Activated CD8-positive, alpha-beta memory T cell treated with anti-CD3 and anti-CD28 coated beads for 36 hours (primary cell): Measurements from ENCODE around the gene SV2B. TPM values are rescaled to one million over a fixed set of nuclear protein-coding genes. Genes with fewer than 3 reads are reported as not detected.
"Not testable (repeated sequence)": the region's sequence is repeated elsewhere in the genome, so short reads cannot be mapped to it uniquely, and the experiment has no call there.

Experiments used
- CTCF ChIA-PET: fragments of 350-600 bp; sonication (Branson Sonifier 250); formaldehyde crosslinking; loops from one replicate; lab custom pipeline; 2021; ENCODE audit warnings: antibody characterized with exemption; lab: Charles Lee
- POLR2A ChIA-PET: fragments of 350-600 bp; sonication (Branson Sonifier 250); formaldehyde crosslinking; loops from one replicate; lab custom pipeline; 2021; ENCODE audit warnings: antibody characterized with exemption; lab: Charles Lee
- total RNA-seq, 2 experiments: library from RNA; stranded (reverse); gene quantifications; one replicate each; pipeline ENCODE4 v1.2.3, GENCODE V29; 2021

The SV2B gene, protein sequence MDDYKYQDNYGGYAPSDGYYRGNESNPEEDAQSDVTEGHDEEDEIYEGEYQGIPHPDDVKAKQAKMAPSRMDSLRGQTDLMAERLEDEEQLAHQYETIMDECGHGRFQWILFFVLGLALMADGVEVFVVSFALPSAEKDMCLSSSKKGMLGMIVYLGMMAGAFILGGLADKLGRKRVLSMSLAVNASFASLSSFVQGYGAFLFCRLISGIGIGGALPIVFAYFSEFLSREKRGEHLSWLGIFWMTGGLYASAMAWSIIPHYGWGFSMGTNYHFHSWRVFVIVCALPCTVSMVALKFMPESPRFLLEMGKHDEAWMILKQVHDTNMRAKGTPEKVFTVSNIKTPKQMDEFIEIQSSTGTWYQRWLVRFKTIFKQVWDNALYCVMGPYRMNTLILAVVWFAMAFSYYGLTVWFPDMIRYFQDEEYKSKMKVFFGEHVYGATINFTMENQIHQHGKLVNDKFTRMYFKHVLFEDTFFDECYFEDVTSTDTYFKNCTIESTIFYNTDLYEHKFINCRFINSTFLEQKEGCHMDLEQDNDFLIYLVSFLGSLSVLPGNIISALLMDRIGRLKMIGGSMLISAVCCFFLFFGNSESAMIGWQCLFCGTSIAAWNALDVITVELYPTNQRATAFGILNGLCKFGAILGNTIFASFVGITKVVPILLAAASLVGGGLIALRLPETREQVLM
- under 1 TPM; 0.04 TPM for total RNA-seq

DNA sequence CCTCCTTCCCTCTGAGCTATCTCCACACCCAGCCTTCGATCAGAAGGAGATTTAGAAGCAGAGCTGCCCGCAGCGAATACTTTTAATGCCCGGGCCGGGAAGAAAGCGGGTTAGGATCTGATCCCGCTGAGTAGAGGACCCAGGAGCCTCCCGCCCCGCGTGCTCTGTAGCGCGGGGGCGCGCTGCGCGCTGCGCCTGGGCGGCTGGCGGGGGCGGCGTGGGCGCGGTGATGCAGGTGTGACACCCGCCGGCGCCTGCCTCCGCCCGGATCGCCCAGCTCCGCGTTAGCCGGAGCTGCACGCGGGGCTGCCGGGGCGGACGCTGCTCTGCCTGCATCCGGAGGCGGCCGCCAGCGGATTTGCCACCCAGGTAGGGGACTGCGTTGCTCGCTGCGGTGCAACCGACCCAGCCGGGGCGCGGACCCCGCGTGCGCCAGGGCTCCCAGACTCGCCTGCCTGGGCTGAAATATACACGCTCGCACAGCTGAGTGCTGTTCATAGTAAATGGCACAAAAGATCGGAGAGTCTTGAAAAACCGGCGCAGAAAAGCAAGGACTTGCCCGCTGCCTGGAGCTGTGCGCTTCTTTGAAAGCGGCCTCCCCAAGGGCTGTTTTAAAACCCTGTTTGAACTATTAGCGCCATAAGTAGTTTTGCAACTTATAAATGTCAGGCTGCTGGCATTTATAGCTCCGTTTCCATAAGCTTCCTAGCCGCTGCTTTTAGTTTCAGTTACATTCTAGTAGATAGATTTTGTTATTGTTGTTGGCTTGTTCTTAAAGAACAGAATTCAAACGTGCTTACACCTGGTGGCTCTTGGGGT lies at the start of gene SV2B:
Gene SV2B (plus strand): TSS at position 263 of the 819 bp plus-strand sequence. CDS start 126,007 bp downstream, outside the sequence.
- ChIA-PET CTCF (no interaction called here), POLR2A (no interaction called here)

DNA sequence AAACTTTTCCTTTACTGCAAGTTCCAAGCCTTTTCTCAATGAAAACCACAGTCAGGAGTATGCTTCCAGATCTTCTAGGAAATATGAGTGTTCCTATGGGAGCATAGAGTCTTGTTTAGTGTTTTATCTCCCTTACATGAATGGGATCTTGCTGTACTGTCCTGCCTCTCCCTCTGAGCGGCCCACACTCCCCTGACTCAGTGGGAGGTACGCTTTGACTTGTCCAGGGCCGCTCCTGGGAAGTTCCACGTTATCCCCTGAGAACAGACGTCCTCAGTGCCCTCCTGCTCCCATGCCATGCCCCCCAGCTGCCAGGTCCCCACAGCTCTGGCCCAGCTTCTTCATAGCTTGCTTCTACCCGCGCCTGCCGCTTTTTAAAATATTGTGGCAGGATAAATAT lies 48.8 kb upstream of the SV2B start:
- POLR2A ChIA-PET = no interaction called here

DNA sequence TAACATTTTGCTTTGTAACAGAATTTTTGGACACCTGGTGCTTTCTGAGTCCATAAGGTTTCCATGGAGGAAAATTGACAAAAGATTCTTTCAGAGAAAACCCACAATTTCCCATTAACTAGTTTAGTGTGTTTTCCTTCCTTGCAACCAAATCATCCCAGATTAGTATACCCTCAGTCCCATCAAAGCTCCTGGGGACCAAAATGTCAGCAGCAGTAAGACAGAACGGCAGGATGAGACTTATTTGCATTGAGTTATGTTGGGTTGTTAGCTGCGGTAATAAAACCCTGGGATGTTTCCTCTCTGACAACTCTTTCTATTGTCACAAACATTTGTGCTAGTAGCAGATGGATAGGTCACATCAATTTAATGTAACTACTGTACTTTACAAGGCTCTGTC lies 45.2 kb upstream of the SV2B start:
- ChIA-PET POLR2A (no interaction called here), CTCF (interaction anchor here (1.2 kb wide), 1 partner anchor 169 kb away, joined by 4 read pairs; no protein-coding TSS in a partner anchor)

More for the DNA sequence above, 48.8 kb upstream of the SV2B start:
- CTCF ChIA-PET = interaction anchor here (1.0 kb wide), 1 partner anchor 10 kb away, joined by 4 read pairs; no protein-coding TSS in a partner anchor

DNA sequence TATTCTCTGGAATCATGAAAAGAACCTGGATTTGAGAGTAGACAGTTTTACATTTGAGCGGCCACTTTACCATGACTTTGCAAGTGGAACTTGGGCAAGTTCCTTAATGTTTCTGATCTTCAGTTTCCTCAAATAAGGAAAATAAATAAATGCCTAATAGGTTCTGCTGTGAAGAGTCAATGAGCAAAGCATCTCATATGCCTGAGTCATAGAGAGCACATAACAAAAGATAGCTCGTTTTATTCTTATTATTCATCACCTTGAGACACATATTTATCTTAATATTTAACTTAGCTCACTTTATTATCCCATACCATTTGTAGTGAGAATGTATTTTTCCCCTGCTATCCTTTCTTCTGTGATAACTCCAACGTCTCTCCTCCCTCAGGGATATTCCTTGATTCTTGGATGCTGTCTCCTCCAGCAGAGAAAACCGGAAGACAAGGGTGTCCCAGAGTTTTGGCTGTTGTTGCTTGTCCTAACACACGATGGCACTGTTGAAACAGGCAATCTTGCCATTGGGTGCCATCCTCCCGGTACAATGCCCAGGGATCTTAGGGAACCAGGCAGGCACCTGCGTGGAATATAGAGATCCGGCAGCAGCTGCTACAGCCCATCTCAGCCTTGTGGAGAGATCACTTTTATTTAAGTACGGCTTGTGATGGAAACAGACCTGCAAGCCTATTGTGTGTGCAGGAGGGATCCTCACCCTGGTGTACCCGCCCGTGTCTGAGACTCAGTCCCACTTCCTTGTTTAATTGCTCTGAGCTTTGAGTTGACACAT lies 44.3 kb upstream of the SV2B start:
- ChIA-PET CTCF (interaction anchor here (0.7 to 2.3 kb wide), 7 partner anchors 14 to 220 kb away, joined by 3 to 18 read pairs (median 3); no protein-coding TSS in a partner anchor), POLR2A (no interaction called here)

DNA sequence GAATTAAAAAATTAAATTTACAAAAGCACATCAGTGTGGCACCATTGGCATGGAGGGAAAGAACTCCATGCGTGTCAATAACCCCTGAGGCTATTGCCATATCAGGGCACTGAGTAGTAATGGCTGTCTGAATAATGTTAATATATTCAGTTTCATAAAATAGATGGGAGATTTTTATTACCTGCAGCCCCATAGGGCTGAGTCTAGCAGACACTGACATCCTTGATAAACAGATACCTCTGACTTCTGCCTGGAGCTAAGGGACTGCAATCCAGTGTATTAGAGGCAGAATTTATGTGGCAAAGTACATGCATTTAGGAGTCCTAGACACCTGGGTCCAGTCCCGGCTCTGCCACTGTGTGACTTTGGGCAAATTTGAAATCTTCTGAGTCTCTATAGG lies 38.8 kb upstream of the SV2B start:
- CTCF ChIA-PET = no interaction called here
- POLR2A ChIA-PET = no interaction called here

DNA sequence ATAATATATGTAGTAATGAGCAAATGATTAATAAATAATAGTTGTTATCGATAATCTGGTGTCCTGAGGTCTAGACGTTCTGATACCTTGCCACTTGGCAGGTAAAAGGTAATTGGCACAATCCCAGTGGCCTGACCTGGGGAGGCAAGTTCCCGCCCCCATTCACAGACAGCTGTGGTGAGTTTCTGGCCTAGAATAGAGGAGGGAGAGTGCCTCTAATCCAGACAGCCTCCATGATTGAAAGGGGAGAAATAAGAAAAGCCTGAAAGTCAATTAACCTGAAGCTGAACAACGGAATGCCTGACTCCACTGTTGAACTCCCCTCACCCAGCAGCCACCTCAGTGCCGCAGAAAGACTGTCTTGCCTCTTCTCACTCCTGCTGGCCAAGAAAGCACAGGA lies 38.1 kb upstream of the SV2B start:
- POLR2A ChIA-PET = no interaction called here
- CTCF ChIA-PET = no interaction called here

DNA sequence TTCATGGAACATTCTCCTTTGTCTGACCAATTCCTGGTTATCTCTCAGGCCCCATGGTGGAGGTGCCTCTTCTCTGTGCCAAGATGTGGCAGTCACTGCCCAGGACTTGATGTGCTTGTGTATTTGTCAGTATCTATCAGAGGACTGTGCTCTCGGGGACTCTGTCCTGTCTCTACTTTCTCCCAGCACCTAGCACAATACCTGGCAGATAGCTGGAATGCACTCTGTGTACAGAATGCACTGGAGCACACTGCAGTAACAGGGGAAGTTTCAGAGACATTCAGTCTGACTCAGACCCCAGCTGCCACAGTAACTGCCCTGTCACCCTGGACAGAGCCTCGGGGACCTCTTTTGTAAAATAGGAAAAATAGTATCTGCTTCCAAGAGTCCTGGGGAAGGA lies 34.6 kb upstream of the SV2B start:
- ChIA-PET CTCF (no interaction called here), POLR2A (no interaction called here)

DNA sequence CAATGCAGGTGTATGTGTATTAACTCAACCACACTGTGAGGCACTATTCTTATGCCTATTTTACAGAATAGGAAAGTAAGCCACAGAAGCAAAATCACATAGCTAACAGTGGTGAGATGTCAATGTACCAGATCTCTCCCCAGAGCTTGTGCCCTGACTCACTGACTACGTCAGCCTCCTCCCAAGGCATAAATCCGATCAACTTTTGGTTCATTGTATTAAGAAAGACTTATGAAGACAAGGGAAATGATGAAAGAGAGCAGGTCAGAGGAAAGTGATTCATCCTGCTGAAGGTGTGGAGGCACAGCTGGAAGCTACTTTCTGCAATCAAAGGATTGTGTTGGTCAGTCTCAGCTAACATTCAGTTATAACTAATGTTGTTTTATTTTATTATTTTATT lies 33.0 kb upstream of the SV2B start:
- ChIA-PET CTCF (no interaction called here), POLR2A (no interaction called here)

DNA sequence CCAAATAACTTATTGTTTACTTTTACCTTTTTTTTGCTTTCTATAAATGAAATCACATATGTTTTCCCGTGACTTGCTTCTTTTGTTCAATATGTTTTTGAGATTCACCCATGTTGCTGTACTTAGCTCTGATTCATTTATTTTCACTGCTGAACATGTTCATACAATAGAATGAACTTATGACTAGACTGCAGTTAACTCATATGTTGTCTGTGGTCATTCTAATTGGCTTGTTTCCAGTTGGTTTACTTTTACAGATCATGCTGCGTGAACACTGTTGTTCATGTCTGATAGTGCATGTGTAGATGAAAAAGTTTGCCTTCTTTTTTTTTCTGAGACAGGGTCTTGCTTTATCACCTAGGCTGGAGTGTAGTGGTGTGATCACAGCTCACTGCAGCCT lies 31.6 kb upstream of the SV2B start:
- CTCF ChIA-PET = no interaction called here
- POLR2A ChIA-PET = no interaction called here

DNA sequence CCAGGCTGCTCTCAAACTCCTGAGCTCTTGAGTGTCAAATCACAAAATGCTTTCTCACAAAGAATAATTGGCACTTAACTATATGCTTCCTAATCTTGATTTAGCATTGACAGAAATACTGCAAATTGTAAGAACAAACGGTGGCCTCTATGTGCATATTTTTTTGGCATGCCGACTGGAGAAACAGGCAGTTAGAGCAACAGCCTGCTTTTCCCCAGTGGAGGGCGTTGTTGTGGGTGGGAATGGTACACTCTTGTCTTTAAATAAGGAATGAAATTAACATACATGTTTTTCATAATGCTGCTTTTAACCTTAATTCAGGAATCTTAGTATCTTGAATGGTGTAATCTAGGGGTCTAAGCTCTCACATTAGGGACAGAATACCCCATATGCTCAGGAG lies 31.1 kb upstream of the SV2B start:
- POLR2A ChIA-PET = no interaction called here
- CTCF ChIA-PET = no interaction called here

DNA sequence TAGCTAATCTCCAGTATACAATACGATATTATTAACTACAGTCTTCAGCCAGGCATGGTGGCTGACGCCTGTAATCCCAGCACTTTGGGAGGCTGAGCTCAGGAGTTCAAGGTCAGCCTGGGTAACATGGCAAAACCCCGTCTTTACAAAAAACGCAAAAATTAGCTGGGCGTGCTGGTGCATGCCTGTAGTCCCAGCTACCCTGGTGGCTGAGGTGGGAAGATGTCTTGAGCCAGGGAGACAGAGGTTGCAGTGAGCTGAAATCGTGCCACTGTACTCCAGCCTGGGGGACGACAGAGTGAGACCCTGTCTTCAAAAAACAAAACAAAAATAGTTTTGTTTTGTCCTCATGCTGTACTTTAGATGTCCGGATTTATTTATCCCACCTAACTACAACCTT lies 29.2 kb upstream of the SV2B start:
- ChIA-PET CTCF (no interaction called here), POLR2A (no interaction called here)

DNA sequence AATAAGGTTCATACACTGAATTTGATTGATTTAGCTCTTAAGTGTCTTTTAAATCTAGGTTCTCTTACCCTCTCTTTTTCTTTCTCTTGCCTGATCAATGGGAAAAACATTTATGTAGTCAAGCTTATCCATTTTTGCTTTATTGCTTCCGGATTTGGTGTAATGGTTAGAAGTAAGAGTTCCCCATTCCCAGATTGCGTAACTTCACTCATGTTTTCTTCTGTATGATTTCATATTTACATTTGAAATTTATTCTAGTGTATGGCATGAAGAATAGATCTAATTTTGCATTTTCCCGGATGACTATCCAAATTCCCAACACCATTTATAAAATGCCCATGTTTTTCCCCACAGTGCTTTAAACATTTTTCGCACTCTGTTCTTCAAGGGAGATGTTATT lies 27.9 kb upstream of the SV2B start:
- ChIA-PET POLR2A (no interaction called here), CTCF (no interaction called here)

DNA sequence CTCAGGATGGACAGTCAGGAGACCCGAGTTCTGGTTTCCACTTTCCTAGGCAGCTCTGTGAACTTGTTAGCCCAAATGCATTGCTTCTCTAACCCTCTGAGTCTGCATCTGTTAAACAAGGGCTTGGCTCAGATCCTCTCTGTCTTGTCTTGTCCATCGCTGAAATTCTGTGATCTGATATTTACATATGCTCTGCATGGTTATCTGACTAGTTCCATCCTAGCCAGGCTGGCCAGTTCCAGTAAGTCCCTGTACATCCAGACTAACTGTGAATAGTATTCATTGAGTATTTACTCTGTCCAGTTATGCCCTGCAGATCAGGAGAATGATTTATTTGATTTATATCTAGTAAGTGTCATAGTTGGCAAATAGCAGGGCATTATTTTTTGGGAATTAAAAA lies 27.0 kb upstream of the SV2B start:
- ChIA-PET POLR2A (no interaction called here), CTCF (interaction anchor here (0.5 kb wide), 1 partner anchor 61 kb away, joined by 3 read pairs; no protein-coding TSS in a partner anchor)

DNA sequence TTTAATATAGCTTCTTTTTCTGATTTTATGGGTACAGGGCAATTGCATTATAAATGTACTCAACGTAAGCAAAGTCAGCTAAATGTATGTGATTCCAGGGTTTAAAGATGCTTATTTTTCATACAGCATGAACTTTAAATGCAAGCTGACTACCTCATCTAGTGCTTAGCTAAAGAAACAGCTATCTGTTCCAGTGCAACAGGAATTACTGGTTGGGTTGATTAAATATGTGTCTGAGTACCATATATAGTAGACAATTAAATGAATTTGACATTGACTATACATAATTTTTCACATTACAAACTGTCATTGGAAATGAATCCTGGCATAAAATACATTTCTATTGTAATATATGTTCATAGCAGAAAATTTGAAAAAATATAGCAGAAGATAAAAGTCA lies 26.3 kb upstream of the SV2B start:
- ChIA-PET POLR2A (no interaction called here), CTCF (interaction anchor here (0.5 kb wide), 1 partner anchor 61 kb away, joined by 3 read pairs; no protein-coding TSS in a partner anchor)

DNA sequence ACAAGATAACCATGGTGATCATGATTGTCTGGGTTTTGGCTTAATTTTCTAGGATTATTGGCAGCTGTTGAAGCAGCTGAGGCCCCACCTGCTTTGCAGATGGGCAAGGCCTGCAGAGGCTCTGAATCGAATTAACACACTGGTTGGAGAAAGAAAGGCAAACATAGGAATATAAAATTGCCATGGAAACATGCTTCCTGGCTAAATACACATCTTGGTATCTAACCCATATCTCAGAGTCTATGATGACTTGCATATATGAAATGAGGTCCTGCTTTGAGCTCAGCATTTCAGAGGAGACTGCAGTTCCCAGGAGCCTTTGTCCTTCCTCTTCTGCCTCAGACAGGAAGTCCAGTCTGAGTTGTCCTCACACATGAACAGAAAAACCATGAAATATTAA lies 24.3 kb upstream of the SV2B start:
- POLR2A ChIA-PET = no interaction called here
- CTCF ChIA-PET = no interaction called here

DNA sequence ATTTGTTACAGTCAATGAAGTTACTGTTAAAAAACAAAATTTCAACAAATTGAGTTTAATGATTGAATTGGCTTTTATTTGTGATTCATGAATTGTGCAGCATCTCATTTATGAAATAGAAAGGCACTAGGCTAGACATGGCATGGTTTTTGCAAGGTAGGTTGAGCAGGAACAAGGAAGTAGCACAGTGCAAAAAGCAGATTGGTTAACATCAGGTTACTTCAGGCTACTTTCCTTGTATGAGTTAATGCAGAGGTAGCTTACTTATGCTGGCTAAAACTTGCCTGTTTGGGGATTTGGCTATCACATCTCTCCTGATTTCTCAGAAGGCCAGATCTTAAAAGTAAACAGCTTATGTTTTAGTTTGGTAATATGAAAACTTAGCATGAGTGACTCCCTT lies 23.0 kb upstream of the SV2B start:
- CTCF ChIA-PET = no interaction called here
- POLR2A ChIA-PET = interaction anchor here (0.7 kb wide), 1 partner anchor 710 kb away, joined by 3 read pairs; no protein-coding TSS in a partner anchor

DNA sequence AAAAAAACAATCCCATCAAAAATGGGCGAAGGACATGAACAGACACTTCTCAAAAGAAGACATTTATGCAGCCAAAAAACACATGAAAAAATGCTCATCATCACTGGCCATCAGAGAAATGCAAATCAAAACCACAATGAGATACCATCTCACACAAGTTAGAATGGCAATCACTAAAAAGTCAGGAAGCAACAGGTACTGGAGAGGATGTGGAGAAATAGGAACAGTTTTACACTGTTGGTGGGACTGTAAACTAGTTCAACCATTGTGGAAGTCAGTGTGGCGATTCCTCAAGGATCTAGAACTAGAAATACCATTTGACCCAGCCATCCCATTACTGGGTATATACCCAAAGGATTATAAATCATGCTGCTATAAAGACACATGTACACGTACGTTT lies 6.2 kb upstream of the SV2B start:
- CTCF ChIA-PET, POLR2A ChIA-PET: not testable (repeated sequence)

DNA sequence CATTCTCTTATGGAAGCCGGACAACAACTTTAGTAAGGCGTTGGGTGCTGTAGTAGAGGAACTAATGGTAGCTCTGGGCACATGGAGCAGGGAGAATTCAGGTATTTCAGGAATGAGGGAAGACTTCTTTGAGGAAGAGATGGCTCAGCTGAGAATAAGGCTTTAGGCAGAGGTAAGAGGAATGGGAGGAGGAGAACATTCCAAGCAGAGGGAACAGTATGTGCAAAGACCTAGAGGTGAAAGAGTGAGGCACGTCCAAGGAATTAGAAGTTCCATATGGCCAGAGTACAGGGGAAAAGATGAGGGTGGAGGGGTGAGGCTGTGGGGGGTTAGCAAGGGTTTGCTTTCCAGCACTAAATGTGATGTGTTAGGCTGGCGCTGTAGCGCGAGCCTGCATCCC lies 1.6 kb upstream of the SV2B start:
- POLR2A ChIA-PET = no interaction called here
- CTCF ChIA-PET = no interaction called here

DNA sequence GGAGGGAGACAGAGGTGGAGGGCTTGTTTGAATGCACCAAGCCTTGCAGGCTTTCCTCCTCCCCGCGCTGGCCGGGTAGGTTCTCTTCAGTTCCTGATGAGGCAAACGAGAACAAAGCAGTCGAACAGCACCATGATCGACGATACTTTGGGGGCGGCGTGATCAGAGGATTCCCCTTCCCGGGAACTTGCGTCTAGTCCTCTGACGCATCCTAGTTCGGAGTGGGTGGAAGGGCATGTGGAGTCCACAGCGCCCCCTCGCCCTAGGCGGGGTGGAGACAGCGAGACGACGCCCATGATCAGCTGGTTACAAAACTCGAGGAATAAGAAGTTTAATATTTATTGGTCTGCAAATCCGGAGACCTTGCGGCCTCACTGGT lies 452 bp upstream of the SV2B start:
- POLR2A ChIA-PET = no interaction called here

More for the DNA sequence above, 452 bp upstream of the SV2B start:
- CTCF ChIA-PET = no interaction called here
